Measurements from ENCODE around the gene KIAA0513.

KIAA0513 gene

DNA sequence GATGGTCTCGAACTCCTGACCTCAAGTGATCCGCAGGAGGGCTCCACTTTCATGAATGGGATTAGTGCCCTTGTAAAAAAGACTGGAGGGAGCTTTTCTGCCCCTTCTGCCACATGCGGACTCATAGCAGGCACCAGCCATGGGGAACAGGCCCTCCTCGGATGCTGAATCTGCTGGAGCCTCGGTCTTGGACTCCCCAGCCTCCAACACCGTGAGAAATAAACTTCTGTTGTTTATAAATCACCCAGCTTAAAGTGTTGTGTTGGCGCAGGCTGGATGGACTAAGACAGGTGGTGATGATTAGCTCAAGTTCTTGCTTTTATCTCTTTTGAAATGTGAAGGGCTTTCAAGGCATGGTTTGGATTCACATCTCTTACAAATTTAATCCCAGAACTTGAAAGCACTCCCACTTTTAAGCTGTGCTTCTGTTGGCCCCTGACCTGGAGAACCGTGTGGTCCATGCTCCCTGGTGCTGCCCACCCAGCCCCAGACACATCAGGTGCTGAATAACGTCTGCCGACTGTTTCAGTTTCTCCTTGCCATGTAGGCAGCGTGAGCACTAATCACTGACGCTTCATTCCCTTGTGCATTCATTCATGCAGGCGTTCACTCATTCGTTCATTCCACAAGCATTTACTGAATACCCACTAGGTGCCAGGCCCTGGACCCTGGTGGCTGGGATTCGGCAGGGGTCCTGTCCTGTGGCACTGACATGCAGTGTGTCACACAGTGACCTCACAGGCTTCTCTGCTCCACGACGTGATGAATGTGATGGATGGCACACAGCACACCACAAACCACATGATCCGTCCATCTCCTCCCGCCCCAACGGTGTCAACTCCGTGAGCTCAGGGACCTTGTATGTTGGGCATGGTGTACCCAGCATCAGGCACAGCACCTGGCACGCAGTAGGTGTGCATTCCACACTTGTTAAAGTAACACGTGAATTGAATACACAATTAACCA is 75.8 kb downstream of the KIAA0513 start:
- no peaks in the 10 kb centered on the region for H3K36me3 ChIP-seq (ENCODE audit: control insufficient read depth, insufficient read depth, low read length)
- no peak overlapping the region for H3K4me3 ChIP-seq (ENCODE audit: low read depth, low read length)
- no peaks in the 10 kb centered on the region for H3K4me1 ChIP-seq (ENCODE audit: control insufficient read depth, insufficient read depth, low read length)
- H3K9ac ChIP-seq (ENCODE audit: low read depth, low read length): no peak overlapping the region
- H3K27me3 ChIP-seq (ENCODE audit: control insufficient read depth, insufficient read depth, low read length): no peaks in the 10 kb centered on the region
- H3K9me3 ChIP-seq (ENCODE audit: control insufficient read depth, insufficient read depth, low read length): no peaks in the 10 kb centered on the region

GRCh38 chr16:85104147-85104546 is 76.6 kb downstream of the KIAA0513 start:
- Histone ChIP-seq H3K36me3 (ENCODE audit: control insufficient read depth, insufficient read depth, low read length) (no peaks in the 10 kb centered on the region), H3K9me3 (ENCODE audit: control insufficient read depth, insufficient read depth, low read length) (no peaks in the 10 kb centered on the region), H3K4me3 (ENCODE audit: low read depth, low read length) (no peak overlapping the region), H3K9ac (ENCODE audit: low read depth, low read length) (no peak overlapping the region), H3K27me3 (ENCODE audit: control insufficient read depth, insufficient read depth, low read length) (no peaks in the 10 kb centered on the region), H3K4me1 (ENCODE audit: control insufficient read depth, insufficient read depth, low read length) (no peaks in the 10 kb centered on the region)

DNA sequence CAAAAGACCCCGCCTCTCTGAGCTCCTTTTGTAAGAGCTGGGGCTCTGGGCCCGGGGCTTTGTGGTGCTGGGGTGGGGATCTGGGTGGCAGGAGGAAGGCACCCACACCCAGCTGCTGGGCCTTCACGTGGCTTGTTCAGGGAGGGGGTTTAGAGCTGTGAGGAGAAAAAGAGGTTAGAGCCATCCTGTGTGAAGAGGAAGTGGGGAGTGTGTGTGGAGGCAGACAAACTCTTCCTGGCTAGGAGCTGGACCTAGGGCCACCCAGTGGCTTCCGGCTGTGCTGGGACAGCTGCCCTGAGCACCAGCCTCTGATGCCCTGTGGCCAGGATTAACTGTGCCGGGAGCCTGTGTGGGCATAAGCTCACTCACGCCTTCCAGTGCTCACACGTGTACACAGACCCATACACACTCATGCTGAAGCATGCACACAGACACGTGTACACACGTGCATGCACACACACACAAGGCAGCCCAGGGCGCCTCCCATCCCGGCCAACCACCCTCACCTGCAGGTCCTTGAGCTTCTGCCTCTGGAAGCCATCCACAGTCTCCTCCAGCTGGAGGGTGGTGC is 77.3 kb downstream of the KIAA0513 start:
- Histone ChIP-seq H3K9ac (ENCODE audit: low read depth, low read length) (no peak overlapping the region), H3K4me3 (ENCODE audit: low read depth, low read length) (no peak overlapping the region)

DNA sequence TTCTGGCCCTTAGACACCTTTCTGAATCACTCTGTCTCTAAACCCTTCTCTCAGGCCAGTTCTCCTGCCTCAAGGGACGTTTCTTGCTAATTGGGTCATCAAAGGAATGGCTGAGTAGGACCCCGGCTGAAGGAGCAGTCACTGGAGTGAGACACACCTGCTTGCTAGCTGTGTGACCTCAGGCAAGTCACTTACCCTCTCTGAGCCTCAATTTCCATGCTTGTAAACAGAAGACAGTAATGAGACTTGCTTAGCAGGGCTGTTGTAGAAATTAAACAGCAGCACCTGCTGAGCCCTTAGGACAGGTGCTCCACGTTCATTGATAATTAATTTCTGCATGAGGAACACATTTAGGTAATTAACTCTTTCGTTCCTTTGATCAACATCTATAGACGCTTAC is 77.9 kb downstream of the KIAA0513 start:
- Histone ChIP-seq H3K27me3 (ENCODE audit: control insufficient read depth, insufficient read depth, low read length) (no peaks in the 10 kb centered on the region), H3K9me3 (ENCODE audit: control insufficient read depth, insufficient read depth, low read length) (no peaks in the 10 kb centered on the region), H3K4me3 (ENCODE audit: low read depth, low read length) (no peak overlapping the region), H3K4me1 (ENCODE audit: control insufficient read depth, insufficient read depth, low read length) (no peaks in the 10 kb centered on the region), H3K36me3 (ENCODE audit: control insufficient read depth, insufficient read depth, low read length) (no peaks in the 10 kb centered on the region), H3K9ac (ENCODE audit: low read depth, low read length) (no peak overlapping the region)

More for the DNA sequence above, 77.3 kb downstream of the KIAA0513 start:
- Histone ChIP-seq H3K4me1 (ENCODE audit: control insufficient read depth, insufficient read depth, low read length) (no peaks in the 10 kb centered on the region), H3K27me3 (ENCODE audit: control insufficient read depth, insufficient read depth, low read length) (no peaks in the 10 kb centered on the region), H3K36me3 (ENCODE audit: control insufficient read depth, insufficient read depth, low read length) (no peaks in the 10 kb centered on the region), H3K9me3 (ENCODE audit: control insufficient read depth, insufficient read depth, low read length) (no peaks in the 10 kb centered on the region)

- Histone ChIP-seq H3K4me1 (ENCODE audit: control insufficient read depth, insufficient read depth, low read length) (no peaks in the 10 kb centered on the region), H3K4me3 (ENCODE audit: low read depth, low read length) (no peak overlapping the region), H3K36me3 (ENCODE audit: control insufficient read depth, insufficient read depth, low read length) (no peaks in the 10 kb centered on the region), H3K9me3 (ENCODE audit: control insufficient read depth, insufficient read depth, low read length) (no peaks in the 10 kb centered on the region), H3K9ac (ENCODE audit: low read depth, low read length) (no peak overlapping the region), H3K27me3 (ENCODE audit: control insufficient read depth, insufficient read depth, low read length) (no peaks in the 10 kb centered on the region)
Measured at GRCh38 chr16:85107083-85107482, 79.5 kb downstream of the KIAA0513 start.

GRCh38 chr16:85107532-85107931 is 79.9 kb downstream of the KIAA0513 start:
- no peaks in the 10 kb centered on the region for H3K36me3 ChIP-seq (ENCODE audit: control insufficient read depth, insufficient read depth, low read length)
- no peak overlapping the region for H3K4me3 ChIP-seq (ENCODE audit: low read depth, low read length)
- no peaks in the 10 kb centered on the region for H3K4me1 ChIP-seq (ENCODE audit: control insufficient read depth, insufficient read depth, low read length)
- no peak overlapping the region for H3K9ac ChIP-seq (ENCODE audit: low read depth, low read length)
- no peaks in the 10 kb centered on the region for H3K27me3 ChIP-seq (ENCODE audit: control insufficient read depth, insufficient read depth, low read length)
- no peaks in the 10 kb centered on the region for H3K9me3 ChIP-seq (ENCODE audit: control insufficient read depth, insufficient read depth, low read length)

DNA sequence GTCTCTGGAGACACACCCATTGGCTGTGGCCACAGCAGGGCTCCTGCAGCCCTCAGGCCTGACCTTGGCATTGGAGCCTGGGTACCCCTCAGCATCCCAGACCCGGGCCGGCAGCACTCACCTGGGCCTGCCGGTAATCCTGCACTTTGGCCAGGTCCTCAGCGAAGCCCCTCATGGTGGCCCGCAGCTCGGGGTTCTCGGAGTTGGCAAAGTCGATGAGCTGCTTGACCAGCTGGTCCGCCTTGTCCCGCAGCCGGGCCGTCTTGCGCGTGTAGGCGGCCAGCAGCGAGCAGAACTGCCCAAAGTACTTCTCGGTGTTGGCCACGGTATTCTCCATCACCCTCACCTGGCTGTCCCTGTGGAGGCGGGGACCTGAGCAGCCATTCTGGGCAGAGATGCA is 82.5 kb downstream of the KIAA0513 start:
- Histone ChIP-seq H3K9ac (ENCODE audit: low read depth, low read length) (no peak overlapping the region), H3K36me3 (ENCODE audit: control insufficient read depth, insufficient read depth, low read length) (no peaks in the 10 kb centered on the region), H3K27me3 (ENCODE audit: control insufficient read depth, insufficient read depth, low read length) (no peaks in the 10 kb centered on the region), H3K4me3 (ENCODE audit: low read depth, low read length) (no peak overlapping the region), H3K4me1 (ENCODE audit: control insufficient read depth, insufficient read depth, low read length) (no peaks in the 10 kb centered on the region), H3K9me3 (ENCODE audit: control insufficient read depth, insufficient read depth, low read length) (no peaks in the 10 kb centered on the region)

- H3K4me1 ChIP-seq (ENCODE audit: control insufficient read depth, insufficient read depth, low read length): no peaks in the 10 kb centered on the region
- H3K27me3 ChIP-seq (ENCODE audit: control insufficient read depth, insufficient read depth, low read length): no peaks in the 10 kb centered on the region
- H3K9ac ChIP-seq (ENCODE audit: low read depth, low read length): no peak overlapping the region
Measured at GRCh38 chr16:85111184-85111583, 83.6 kb downstream of the KIAA0513 start.

GRCh38 chr16:85112364-85112763 is 84.8 kb downstream of the KIAA0513 start, which contains the start of gene CIBAR2:
Gene CIBAR2 (minus strand): TSS chr16:85112472. CDS start chr16:85112352, 120 bp downstream.
- Histone ChIP-seq H3K9me3 (ENCODE audit: control insufficient read depth, insufficient read depth, low read length) (no peaks in the 10 kb centered on the region), H3K9ac (ENCODE audit: low read depth, low read length) (no peak within 1 kb of the TSS), H3K4me3 (ENCODE audit: low read depth, low read length) (no peak within 1 kb of the TSS), H3K27me3 (ENCODE audit: control insufficient read depth, insufficient read depth, low read length) (no peaks in the 10 kb centered on the region), H3K4me1 (ENCODE audit: control insufficient read depth, insufficient read depth, low read length) (no peaks in the 10 kb centered on the region), H3K36me3 (ENCODE audit: control insufficient read depth, insufficient read depth, low read length) (no peaks in the 10 kb centered on the region)

More at GRCh38 chr16:85111184-85111583, 83.6 kb downstream of the KIAA0513 start:
- no peak overlapping the region for H3K4me3 ChIP-seq (ENCODE audit: low read depth, low read length)
- no peaks in the 10 kb centered on the region for H3K36me3 ChIP-seq (ENCODE audit: control insufficient read depth, insufficient read depth, low read length)
- H3K9me3 ChIP-seq (ENCODE audit: control insufficient read depth, insufficient read depth, low read length): no peaks in the 10 kb centered on the region

GRCh38 chr16:85113168-85113733 is 85.7 kb downstream of the KIAA0513 start:
- Histone ChIP-seq H3K36me3 (ENCODE audit: control insufficient read depth, insufficient read depth, low read length) (no peaks in the 10 kb centered on the region), H3K27me3 (ENCODE audit: control insufficient read depth, insufficient read depth, low read length) (no peaks in the 10 kb centered on the region), H3K9ac (ENCODE audit: low read depth, low read length) (no peak overlapping the region), H3K4me1 (ENCODE audit: control insufficient read depth, insufficient read depth, low read length) (no peaks in the 10 kb centered on the region), H3K9me3 (ENCODE audit: control insufficient read depth, insufficient read depth, low read length) (no peaks in the 10 kb centered on the region), H3K4me3 (ENCODE audit: low read depth, low read length) (no peak overlapping the region)

DNA sequence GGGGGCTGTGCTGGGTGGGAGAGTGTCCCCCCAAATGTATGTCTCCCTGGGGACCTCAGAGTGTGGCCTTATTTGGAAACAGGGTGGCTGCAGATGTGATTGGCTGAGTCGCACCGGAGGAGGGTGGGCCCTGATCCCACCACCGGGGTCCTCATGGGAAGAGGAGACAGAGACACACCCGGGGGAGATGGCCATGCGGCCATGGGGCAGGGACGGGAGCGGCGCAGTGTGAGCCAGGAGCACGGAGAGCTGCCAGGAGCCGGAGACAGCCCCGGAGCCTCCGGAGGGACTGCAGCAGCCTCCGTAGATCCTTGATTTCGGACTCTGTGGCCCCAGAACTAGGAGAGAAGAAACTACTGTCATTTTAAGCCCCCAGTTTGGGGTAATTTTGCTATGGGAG is 86.3 kb downstream of the KIAA0513 start:
- Histone ChIP-seq H3K9ac (ENCODE audit: low read depth, low read length) (no peak overlapping the region), H3K36me3 (ENCODE audit: control insufficient read depth, insufficient read depth, low read length) (no peaks in the 10 kb centered on the region), H3K9me3 (ENCODE audit: control insufficient read depth, insufficient read depth, low read length) (no peaks in the 10 kb centered on the region), H3K4me3 (ENCODE audit: low read depth, low read length) (no peak overlapping the region), H3K27me3 (ENCODE audit: control insufficient read depth, insufficient read depth, low read length) (no peaks in the 10 kb centered on the region), H3K4me1 (ENCODE audit: control insufficient read depth, insufficient read depth, low read length) (no peaks in the 10 kb centered on the region)

Measured in iPS-15b (cell line).